Progenitor cell of endocrine pancreas (in vitro differentiated cells): Measurements from ENCODE around the gene NDUFAF7. TPM values are rescaled to one million over a fixed set of nuclear protein-coding genes. Genes with fewer than 3 reads are reported as not detected.
"Not testable (repeated sequence)": the region's sequence is repeated elsewhere in the genome, so short reads cannot be mapped to it uniquely, and the experiment has no call there.

Experiments
- DNase-seq: peaks from one replicate; pipeline ENCODE4 v3.0.0; 2021; ENCODE audit warnings: low spot score; ENCODE audit not compliant: unreplicated experiment
- H3K27ac Mint-ChIP-seq: 2 replicates; pipeline ENCODE4 v1.8.0; 2021; ENCODE audit warnings: mild to moderate bottlenecking, moderate library complexity, mixed read lengths
- H3K27me3 Mint-ChIP-seq: 2 replicates; pipeline ENCODE4 v1.8.0; 2021; ENCODE audit warnings: mixed read lengths
- H3K36me3 Mint-ChIP-seq: 2 replicates; pipeline ENCODE4 v1.8.0; 2022; ENCODE audit warnings: mixed read lengths; ENCODE audit not compliant: insufficient read depth
- H3K4me1 Mint-ChIP-seq: 2 replicates; pipeline ENCODE4 v1.8.0; 2021; ENCODE audit warnings: low read depth, mixed read lengths
- H3K4me3 Mint-ChIP-seq: 2 replicates; pipeline ENCODE4 v1.8.0; 2021; ENCODE audit warnings: low read depth, mild to moderate bottlenecking, moderate library complexity, mixed read lengths
- H3K9me3 Mint-ChIP-seq: 2 replicates; pipeline ENCODE4 v1.8.0; 2021; ENCODE audit warnings: low read depth, mixed read lengths
- CTCF ChIP-seq: fragments of 200-600 bp; sonication (generic); IDR thresholded peaks from one replicate; pipeline ENCODE4 v1.5.0; 2021; ENCODE audit warnings: antibody characterized with exemption, mild to moderate bottlenecking; ENCODE audit not compliant: unreplicated experiment
- total RNA-seq: library from RNA; stranded (reverse); gene quantifications from 2 replicates; pipeline ENCODE4 v1.2.1, GENCODE V29; 2021

NDUFAF7 gene
- total RNA-seq, 1 donor from 2014 or later = 27.6 TPM

- TF ChIP-seq CTCF = no peak
- Mint-ChIP-seq H3K36me3 (peaks cover 20% of the 10 kb centered on the region), H3K4me3 (no peak overlapping the region), H3K27ac (no peak overlapping the region), H3K4me1 (peaks cover 14% of the 10 kb centered on the region), H3K9me3 (no peaks in the 10 kb centered on the region), H3K27me3 (no peaks in the 10 kb centered on the region)
- no peak for DNase-seq
Measured at GRCh38 chr2:37224063-37224462, 7.4 kb upstream of the NDUFAF7 start.

DNA sequence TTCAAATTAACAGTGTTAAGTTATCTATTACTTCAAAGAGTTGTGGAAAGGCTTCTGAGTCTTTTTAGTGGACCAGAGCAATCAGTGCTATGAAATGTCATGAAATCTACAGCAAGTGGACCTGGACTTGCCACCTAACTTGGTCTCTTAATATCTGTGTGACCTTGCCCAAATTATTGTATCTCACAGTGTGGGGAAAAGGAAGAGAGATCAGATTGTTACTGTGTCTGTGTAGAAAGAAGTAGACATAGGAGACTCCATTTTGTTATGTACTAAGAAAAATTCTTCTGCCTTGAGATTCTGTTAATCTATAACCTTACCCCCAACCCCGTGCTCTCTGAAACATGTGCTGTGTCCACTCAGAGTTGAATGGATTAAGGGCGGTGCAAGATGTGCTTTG, 6.3 kb upstream of the NDUFAF7 start:
- not testable (repeated sequence) for H3K9me3 Mint-ChIP-seq, H3K4me3 Mint-ChIP-seq, DNase-seq, H3K27me3 Mint-ChIP-seq
- Mint-ChIP-seq H3K36me3 (peaks cover 16% of the 10 kb centered on the region), H3K4me1 (peaks cover 18% of the 10 kb centered on the region), H3K27ac (peak overlapping the region; percentile 49)

GRCh38 chr2:37226863-37227262, 4.6 kb upstream of the NDUFAF7 start:
- Mint-ChIP-seq H3K4me3 (no peak overlapping the region), H3K4me1 (peaks cover 18% of the 10 kb centered on the region), H3K9me3 (no peaks in the 10 kb centered on the region), H3K27ac (no peak overlapping the region), H3K27me3 (no peaks in the 10 kb centered on the region), H3K36me3 (peaks cover 9% of the 10 kb centered on the region)
- no peak for DNase-seq
- no peak for TF ChIP-seq CTCF

DNA sequence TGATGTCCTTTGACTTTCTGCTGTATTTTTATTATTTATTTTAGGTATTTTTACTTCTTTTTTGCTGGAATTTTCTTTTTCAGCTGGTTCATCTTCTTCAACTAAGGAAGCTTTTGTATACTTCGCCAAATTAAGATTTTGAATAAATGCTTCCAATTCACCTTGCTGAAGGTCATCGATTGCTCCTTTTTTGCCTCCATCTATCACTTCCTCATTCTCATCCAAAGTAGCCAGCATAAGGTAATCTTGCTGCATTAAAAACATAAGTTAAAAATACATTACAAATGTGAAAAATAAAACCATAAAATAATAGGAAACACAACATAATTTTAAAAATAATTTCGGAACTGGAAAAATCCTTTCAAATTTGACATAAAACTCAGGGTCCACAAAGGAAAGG, 2.7 kb upstream of the NDUFAF7 start:
- Mint-ChIP-seq H3K4me1 (peaks cover 18% of the 10 kb centered on the region), H3K4me3 (no peak overlapping the region), H3K27ac (no peak overlapping the region), H3K9me3 (no peaks in the 10 kb centered on the region), H3K36me3 (peaks cover 4% of the 10 kb centered on the region), H3K27me3 (no peaks in the 10 kb centered on the region)
- TF ChIP-seq CTCF = no peak
- no peak for DNase-seq

DNA sequence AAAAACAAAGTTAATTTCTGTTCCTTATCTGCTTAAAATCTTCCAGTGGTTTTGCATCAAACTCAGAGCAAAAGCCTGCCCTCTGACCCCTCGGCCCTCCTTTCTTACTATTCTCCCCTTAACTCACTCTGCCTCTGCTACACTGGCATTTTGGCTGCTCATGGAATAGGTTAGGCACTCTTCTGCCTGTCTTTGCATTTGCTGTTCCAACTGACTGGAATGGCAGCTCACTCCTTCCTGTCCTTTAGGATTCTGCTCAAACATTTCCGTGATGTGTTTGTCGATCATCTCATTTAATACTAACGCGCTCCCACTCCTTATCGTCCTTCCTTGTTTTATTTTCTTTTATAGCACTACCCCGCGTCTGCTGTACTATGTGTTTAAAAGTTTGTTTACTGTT, 877 bp upstream of the NDUFAF7 start:
- Mint-ChIP-seq H3K4me3 (no peak overlapping the region), H3K4me1 (peaks cover 13% of the 10 kb centered on the region), H3K9me3 (no peaks in the 10 kb centered on the region), H3K27ac (no peak overlapping the region), H3K27me3 (no peaks in the 10 kb centered on the region), H3K36me3 (peaks cover 10% of the 10 kb centered on the region)
- no peak for DNase-seq
- TF ChIP-seq CTCF = no peak

DNA sequence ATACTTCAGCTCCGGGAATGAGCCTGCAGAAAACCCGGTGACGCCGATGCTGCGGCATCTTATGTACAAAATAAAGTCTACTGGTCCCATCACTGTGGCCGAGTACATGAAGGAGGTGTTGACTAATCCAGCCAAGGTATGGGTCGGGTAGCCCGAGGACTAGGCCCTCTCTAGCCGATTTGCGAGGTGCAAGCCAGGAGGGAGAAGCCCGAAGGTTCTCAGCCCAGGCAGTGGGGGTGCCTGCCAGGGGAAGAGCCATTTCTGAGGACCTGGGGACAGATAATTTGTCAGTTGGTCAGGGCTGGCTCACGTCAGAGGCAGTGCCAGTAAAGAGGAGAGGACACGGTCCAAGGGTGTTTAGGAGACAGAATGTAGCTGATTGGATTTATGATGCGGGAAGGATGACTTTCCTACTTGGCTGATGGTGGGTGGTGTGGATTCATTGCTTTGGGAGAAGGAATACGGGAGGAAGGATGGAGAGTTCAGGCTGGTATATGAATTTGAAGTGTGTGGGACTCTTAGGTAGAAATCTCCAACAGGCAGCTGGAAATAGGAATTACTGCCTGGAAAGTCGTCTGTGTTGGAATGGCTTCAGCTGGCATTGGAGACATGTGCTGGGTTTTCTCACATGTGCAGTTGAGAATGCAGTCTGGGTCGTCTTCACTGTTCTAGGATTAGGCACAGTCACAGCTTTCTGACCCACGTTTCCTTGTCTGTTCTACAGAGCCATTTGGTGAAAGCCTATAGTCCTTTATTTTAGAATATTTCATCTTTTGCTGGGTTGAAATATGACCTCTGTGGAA, 874 bp downstream of the NDUFAF7 start:
- no peaks in the 10 kb centered on the region for H3K9me3 Mint-ChIP-seq
- H3K4me1 Mint-ChIP-seq = peaks cover 4% of the 10 kb centered on the region
- H3K4me3 Mint-ChIP-seq = no peak overlapping the region
- H3K27ac Mint-ChIP-seq = no peak overlapping the region
- H3K27me3 Mint-ChIP-seq = no peaks in the 10 kb centered on the region
- no peak for TF ChIP-seq CTCF
- DNase-seq = no peak
- peaks cover 13% of the 10 kb centered on the region for H3K36me3 Mint-ChIP-seq
